Type B pancreatic cell (in vitro differentiated cells): ENCODE results near the gene PPP3CA. TPM values are rescaled to one million over a fixed set of nuclear protein-coding genes. Genes with fewer than 3 reads are reported as not detected.

Experiments
- DNase-seq: peaks from one replicate; pipeline ENCODE4 v3.0.0; 2021; ENCODE audit warnings: mixed read lengths; ENCODE audit not compliant: unreplicated experiment; ENCODE audit errors: extremely low spot score
- H3K27ac Mint-ChIP-seq: 2 replicates; pipeline ENCODE4 v1.8.0; 2021; ENCODE audit warnings: mild to moderate bottlenecking, mixed read lengths
- H3K27me3 Mint-ChIP-seq: 2 replicates; pipeline ENCODE4 v1.8.0; 2021; ENCODE audit warnings: mixed read lengths
- H3K36me3 Mint-ChIP-seq: 2 replicates; pipeline ENCODE4 v1.8.0; 2021; ENCODE audit warnings: mixed read lengths
- H3K4me1 Mint-ChIP-seq: one replicate; pipeline ENCODE4 v1.8.0; 2021; ENCODE audit warnings: mixed read lengths; ENCODE audit not compliant: unreplicated experiment
- H3K4me3 Mint-ChIP-seq: 2 replicates; pipeline ENCODE4 v1.8.0; 2021; ENCODE audit warnings: mild to moderate bottlenecking, mixed read lengths
- H3K9me3 Mint-ChIP-seq: 2 replicates; pipeline ENCODE4 v1.8.0; 2021; ENCODE audit warnings: mixed read lengths
- total RNA-seq: library from RNA; stranded (reverse); gene quantifications from 2 replicates; pipeline ENCODE4 v1.2.1, GENCODE V29; 2021; ENCODE audit warnings: low replicate concordance
- TF ChIP-seq, protein P1 (sequence below): fragments of 200-600 bp; sonication (generic); conservative IDR thresholded peaks from 2 replicates; pipeline ENCODE4 v1.5.0; 2021; ENCODE audit warnings: antibody characterized with exemption, mild to moderate bottlenecking

PPP3CA gene
- total RNA-seq, 1 donor from 2014 or later = 35.4 TPM

GRCh38 chr4:101356928-101357327 lies 9.6 kb upstream of the PPP3CA start:
- Mint-ChIP-seq H3K4me1 (peaks cover 16% of the 10 kb centered on the region), H3K4me3 (no peak overlapping the region), H3K27me3 (no peaks in the 10 kb centered on the region), H3K27ac (peak overlapping the region; percentile 51), H3K9me3 (no peaks in the 10 kb centered on the region), H3K36me3 (no peaks in the 10 kb centered on the region)
- no peak for DNase-seq
- TF ChIP-seq, protein P1, sequence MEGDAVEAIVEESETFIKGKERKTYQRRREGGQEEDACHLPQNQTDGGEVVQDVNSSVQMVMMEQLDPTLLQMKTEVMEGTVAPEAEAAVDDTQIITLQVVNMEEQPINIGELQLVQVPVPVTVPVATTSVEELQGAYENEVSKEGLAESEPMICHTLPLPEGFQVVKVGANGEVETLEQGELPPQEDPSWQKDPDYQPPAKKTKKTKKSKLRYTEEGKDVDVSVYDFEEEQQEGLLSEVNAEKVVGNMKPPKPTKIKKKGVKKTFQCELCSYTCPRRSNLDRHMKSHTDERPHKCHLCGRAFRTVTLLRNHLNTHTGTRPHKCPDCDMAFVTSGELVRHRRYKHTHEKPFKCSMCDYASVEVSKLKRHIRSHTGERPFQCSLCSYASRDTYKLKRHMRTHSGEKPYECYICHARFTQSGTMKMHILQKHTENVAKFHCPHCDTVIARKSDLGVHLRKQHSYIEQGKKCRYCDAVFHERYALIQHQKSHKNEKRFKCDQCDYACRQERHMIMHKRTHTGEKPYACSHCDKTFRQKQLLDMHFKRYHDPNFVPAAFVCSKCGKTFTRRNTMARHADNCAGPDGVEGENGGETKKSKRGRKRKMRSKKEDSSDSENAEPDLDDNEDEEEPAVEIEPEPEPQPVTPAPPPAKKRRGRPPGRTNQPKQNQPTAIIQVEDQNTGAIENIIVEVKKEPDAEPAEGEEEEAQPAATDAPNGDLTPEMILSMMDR = no peak

- TF ChIP-seq, protein P1 = no peak
- DNase-seq = no peak
- peaks cover 16% of the 10 kb centered on the region for H3K4me1 Mint-ChIP-seq
- no peaks in the 10 kb centered on the region for H3K27me3 Mint-ChIP-seq
- peak overlapping the region; percentile 51 for H3K27ac Mint-ChIP-seq
- no peaks in the 10 kb centered on the region for H3K36me3 Mint-ChIP-seq
- H3K9me3 Mint-ChIP-seq = no peaks in the 10 kb centered on the region
- H3K4me3 Mint-ChIP-seq = peak overlapping the region; percentile 24
These were observed 8.7 kb upstream of the PPP3CA start for GRCh38 chr4:101355767-101356702.

DNA sequence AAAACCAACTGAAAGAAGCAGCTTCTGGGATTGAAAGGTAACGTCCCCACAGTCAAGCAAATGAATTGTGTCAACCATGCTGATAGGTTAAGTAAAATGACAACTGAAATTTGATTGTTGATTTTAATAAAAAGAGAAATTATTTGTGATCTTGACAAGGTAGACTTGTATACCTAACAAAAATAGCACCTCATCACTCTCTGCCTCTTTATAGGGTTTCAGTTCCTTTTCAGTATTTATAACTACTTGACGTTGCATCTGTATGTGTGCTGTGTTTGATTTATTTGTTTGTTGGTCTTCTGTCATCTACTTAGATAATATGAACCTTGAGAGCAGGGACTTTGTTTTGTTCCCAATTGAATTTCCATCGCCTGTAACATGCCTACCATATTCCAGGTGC lies 7.9 kb upstream of the PPP3CA start:
- H3K36me3 Mint-ChIP-seq = no peaks in the 10 kb centered on the region
- H3K4me1 Mint-ChIP-seq = peaks cover 16% of the 10 kb centered on the region
- no peak overlapping the region for H3K27ac Mint-ChIP-seq
- TF ChIP-seq, protein P1 = no peak
- DNase-seq = no peak
- H3K9me3 Mint-ChIP-seq = no peaks in the 10 kb centered on the region
- H3K27me3 Mint-ChIP-seq = peaks cover 2% of the 10 kb centered on the region
- no peak overlapping the region for H3K4me3 Mint-ChIP-seq

DNA sequence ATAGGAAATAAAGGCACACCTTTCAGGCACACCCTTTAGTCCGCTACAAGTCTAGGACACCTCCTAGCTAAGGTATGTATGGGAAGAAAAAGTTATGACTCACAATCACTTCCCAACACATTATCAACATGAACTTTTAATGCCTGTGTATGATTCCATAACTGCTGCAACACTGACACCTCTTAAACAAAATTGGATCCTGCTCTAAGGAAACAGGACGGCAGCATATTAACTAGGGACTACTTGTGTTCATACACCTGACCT lies 2.4 kb upstream of the PPP3CA start:
- Mint-ChIP-seq H3K27me3 (peaks cover 8% of the 10 kb centered on the region), H3K4me1 (peaks cover 9% of the 10 kb centered on the region), H3K36me3 (peaks cover 4% of the 10 kb centered on the region), H3K27ac (peak overlapping the region; percentile 32), H3K9me3 (no peaks in the 10 kb centered on the region), H3K4me3 (no peak overlapping the region)
- TF ChIP-seq, protein P1 = no peak
- DNase-seq = no peak

DNA sequence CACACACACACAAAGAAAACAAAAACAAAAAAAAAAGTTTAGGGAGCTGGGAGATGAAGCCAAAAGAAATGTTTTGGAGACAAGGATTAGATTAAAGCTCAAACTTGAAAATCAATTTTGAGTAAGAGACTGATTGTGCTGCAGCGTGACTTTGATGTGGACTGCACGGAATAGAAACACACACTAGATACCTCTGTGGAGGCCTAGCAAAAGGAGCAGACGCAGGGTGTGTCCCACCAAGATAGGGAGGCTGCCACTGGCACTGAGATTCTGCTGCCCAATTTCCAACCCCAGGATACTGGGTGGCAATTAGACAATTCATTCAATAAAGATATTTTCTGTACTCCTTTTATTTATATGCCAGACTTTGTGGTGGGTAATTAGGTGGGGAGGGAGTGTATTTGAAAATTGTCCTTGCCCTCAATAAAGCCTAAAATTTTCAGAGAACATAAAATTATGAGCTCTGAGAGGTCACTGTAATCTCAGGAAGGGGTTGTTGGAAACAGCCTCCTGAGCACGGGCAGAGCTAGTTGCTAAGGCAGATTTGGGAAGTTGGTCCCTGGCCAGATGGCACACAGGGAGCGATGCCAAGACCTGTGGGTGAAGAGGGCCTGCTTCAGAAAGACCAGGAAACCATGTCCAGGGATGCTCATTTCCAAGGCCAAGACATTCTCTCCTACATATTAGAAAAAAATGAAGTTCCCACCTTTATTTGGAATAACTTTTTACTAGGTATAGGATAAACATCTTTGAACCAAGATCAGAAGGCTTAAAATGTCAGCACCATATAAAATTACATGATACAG lies 1.9 kb upstream of the PPP3CA start:
- Mint-ChIP-seq H3K27ac (peak overlapping the region; percentile 98), H3K4me3 (peak overlapping the region; percentile 98), H3K27me3 (peaks cover 8% of the 10 kb centered on the region), H3K4me1 (peaks cover 9% of the 10 kb centered on the region), H3K9me3 (no peaks in the 10 kb centered on the region), H3K36me3 (peaks cover 4% of the 10 kb centered on the region)
- TF ChIP-seq, protein P1 = no peak
- DNase-seq = no peak
